B cell (primary cell): ENCODE results near the gene DDX10.

Source experiments
- EZH2 ChIP-seq: IDR thresholded peaks from 2 replicates; pipeline ENCODE4 v1.6.1; 2012; ENCODE audit warnings: borderline replicate concordance, low read depth, mild to moderate bottlenecking, moderate library complexity, low read length; ENCODE audit not compliant: insufficient read depth, poor library complexity, severe bottlenecking
- TF ChIP-seq, protein P1 (sequence below): fragments of 200-600 bp; IDR thresholded peaks from one replicate; pipeline ENCODE4 v1.8.0; 2022; ENCODE audit warnings: antibody characterized with exemption, mild to moderate bottlenecking

DNA sequence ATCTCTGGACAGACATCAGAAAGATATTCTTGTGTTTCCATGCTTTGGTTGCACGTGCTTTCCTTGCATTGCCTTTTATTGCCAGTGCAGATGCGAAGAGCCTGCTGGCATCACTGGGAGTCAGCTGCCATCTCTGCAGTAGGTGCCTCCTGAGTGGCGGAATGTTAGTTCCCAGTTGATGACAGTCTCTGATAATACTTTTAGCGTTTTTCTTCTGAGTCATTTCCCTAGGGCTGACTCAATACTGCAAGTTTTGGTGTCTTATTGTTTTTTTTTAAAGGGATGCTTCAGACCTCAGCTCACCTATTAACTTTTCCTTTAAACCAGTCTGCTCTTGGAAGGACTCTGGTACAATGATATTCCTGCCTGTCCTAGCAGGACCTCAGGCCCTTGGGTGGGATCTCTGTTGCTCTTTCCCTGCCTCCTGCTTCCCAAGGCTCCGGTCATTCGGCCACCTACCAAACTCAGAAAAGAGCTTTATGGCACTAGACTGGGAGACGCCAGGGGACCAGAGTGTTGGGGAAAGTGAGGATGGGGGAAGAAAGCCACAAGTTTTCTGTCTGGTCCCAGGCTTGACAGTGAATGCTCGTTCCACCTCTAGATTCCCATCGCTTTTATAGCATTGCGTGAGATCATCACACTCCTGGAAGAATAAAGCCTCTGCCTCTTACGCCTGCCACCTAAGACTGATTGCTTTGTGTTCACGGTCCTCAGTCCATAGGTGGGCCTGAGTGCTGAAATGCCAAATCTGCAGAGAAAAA is 308.7 kb downstream of the DDX10 start:
- TF ChIP-seq, protein P1, sequence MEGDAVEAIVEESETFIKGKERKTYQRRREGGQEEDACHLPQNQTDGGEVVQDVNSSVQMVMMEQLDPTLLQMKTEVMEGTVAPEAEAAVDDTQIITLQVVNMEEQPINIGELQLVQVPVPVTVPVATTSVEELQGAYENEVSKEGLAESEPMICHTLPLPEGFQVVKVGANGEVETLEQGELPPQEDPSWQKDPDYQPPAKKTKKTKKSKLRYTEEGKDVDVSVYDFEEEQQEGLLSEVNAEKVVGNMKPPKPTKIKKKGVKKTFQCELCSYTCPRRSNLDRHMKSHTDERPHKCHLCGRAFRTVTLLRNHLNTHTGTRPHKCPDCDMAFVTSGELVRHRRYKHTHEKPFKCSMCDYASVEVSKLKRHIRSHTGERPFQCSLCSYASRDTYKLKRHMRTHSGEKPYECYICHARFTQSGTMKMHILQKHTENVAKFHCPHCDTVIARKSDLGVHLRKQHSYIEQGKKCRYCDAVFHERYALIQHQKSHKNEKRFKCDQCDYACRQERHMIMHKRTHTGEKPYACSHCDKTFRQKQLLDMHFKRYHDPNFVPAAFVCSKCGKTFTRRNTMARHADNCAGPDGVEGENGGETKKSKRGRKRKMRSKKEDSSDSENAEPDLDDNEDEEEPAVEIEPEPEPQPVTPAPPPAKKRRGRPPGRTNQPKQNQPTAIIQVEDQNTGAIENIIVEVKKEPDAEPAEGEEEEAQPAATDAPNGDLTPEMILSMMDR, result no peak
- TF ChIP-seq EZH2, result no peak
